LNCAP (cell line): ENCODE measurements around the gene FBXW7.

Experiments
- CTCF ChIP-seq: fragments of 450-650 bp; IDR thresholded peaks from 2 replicates; pipeline ENCODE4 v1.5.1; 2017; ENCODE audit warnings: mild to moderate bottlenecking

Gene FBXW7

GRCh38 chr4:152352622-152353116 is 183.2 kb downstream of the FBXW7 start:
- TF ChIP-seq CTCF, result no peak

- TF ChIP-seq CTCF, result no peak
These were observed 183.7 kb downstream of the FBXW7 start for GRCh38 chr4:152352215-152352614.

GRCh38 chr4:152351080-152351479 is 184.8 kb downstream of the FBXW7 start:
- TF ChIP-seq CTCF, result no peak

GRCh38 chr4:152348670-152349069 is 187.2 kb downstream of the FBXW7 start:
- no peak for TF ChIP-seq CTCF

GRCh38 chr4:152346979-152347378 is 188.9 kb downstream of the FBXW7 start:
- no peak for TF ChIP-seq CTCF

GRCh38 chr4:152346526-152346925 is 189.4 kb downstream of the FBXW7 start:
- TF ChIP-seq CTCF, result no peak

- no peak for TF ChIP-seq CTCF
These were observed 191.9 kb downstream of the FBXW7 start for GRCh38 chr4:152344001-152344400.

GRCh38 chr4:152342293-152342692 is 193.6 kb downstream of the FBXW7 start:
- TF ChIP-seq CTCF, result no peak
